ENCODE results near the gene KRT86.

- TF ChIP-seq POLR2A (IDR thresholded peaks at IDR 0.05) = no peak
- no peak for TF ChIP-seq POLR2AphosphoS5 (IDR thresholded peaks at IDR 0.05)
- TF ChIP-seq CTCF (IDR thresholded peaks at IDR 0.05) = no peak
- no peak for TF ChIP-seq EP300 (IDR thresholded peaks at IDR 0.05)
Observed at GRCh38 chr12:52317468-52318052, 43.1 kb downstream of the KRT86 start.
